GM19467 (cell line): ENCODE results near the gene RAD52.

Experiments used
- ATAC-seq: cut with Tn5 transposase; IDR thresholded peaks from one replicate; pipeline ENCODE4 v1.9.1; 2021; ENCODE audit warnings: mild to moderate bottlenecking, moderate library complexity; ENCODE audit not compliant: unreplicated experiment

Gene RAD52

DNA sequence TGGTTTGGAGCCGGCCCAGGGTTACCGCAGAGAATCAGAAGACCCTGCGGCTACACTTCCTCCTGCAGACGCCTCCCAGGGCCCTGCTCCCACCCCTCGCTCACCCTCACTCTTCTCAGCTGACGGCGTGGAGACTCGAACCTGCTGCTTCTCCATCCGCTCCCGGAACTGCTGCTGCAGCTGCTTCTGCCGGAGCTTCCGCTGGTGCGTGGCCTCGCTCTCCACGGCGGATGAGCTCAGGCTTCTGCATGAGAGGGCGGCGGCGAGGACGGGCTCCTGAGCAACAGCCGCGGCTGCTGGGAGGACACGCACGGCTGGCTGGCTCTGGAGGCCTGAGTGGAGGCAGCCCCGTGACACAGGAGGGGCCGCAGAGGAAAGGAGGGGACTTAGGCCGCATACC lies 33.3 kb downstream of the RAD52 start:
- ATAC-seq = no peak

DNA sequence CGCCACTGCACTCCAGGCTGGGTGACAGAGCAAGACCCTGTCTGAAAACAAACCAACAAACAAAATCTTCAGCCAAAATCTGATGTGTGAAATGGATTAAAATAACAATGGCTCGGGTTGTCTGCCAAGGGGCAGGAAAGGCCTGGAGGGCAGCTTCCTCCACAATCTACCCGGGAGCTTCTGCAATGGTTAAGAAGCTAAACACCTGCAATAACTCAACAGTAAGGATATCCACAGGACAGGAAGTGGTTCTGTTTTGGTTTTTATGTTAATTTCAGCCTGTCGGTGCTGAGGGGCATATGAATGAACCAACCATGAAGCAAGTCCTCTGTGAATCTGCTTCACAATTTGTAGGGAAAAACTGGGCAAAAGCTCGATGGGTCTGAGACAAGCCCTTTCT lies 34.4 kb downstream of the RAD52 start:
- ATAC-seq = no peak

DNA sequence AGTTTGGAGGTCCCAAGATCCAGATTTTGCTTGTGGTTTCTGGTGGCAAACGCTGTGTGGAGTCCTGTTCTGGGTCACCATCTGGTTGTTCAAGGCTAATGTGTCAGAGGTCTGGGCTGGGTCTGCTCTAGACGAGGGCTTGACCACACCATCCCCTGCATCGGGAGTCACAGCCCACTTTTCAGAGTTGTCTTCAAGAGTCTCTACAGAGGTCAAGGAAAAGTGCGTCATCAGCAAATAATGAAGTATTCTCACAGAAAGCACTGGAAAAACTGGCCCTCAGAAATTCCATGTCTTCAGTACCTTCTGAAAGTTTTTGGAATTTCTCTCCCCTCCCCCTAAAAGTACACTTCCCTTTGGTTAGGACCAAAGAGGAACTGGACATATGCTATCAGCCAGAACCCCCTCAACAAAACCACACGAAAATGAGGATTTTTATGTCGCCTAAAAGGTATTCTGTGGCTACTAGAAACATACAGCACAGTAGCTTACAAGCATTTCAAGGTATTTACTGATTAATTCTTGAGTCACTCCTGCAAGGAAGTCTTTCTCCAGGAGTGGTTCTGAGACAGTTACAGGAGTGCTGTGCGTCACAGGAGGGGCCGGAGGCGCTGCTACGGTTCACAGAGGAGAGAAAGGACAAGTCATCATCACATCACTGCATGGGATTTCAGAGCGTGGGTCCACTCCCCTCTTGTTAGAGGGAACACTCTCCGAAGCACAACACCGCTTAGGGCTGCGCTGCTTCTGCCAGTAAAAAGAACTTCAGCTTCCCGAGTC lies 35.4 kb downstream of the RAD52 start:
- ATAC-seq = no peak

DNA sequence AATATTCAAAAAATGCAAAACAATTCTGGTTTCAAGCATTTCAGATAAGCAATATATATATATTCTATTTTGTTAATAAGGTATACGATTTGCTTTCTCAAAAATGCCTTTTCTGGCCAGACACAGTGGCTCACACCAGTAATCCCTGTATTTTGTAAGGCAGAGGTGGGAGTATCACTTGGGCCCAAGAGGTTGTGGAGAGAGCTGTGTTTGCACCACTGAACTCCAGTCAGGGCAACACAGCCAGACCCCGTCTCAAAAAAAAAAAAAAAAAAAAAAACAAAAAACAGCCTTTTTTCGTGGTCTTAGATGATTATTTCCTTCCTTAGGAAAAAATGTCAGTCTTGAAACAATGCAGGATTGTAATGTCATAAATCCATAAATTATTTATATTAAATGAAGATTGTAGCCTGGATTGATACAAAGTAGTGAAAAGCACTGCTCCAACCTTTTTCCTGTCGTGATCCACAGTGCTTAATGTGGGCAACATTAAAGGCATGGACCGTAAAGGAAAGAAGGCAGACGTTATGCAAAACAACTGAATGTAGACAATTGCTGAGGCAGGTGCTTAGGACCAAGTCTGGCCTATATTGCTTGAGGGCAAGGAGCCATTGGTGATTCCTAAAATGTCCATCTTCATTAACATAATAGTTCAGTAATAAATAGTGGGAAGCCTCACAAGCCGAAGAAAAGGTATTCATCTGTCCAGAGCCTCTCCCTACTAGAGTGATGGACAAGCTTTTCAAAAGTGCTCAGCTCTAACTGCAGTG lies 36.8 kb downstream of the RAD52 start:
- ATAC-seq = no peak

DNA sequence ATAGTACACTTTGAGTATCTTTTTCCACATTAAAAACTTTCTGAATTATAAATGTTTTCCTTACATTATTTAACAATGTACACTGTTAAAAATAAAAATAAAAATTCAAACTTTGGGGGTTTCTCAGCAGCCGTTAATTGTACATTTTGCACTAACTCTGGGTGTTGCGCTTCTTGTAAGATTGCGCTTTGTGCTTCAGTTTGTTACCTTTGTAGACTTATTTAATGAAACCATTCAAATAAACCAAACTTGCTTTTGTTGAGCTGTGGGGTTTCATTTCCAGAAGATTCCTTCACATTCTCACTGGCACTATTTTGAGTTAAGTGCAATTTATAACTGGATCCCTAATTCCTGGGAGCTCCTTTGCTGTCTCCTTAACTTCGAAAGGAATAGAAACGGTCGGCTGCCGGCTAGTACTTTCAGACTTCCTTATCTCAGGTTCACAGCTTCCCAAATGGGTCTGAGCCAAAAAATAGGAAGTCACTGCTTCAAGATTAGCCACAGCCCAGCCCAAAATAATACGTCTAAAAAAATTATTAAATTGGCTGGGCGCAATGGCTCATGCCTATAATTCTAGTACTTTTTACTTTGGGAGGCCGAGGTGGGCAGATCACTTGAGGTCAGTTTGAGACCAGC lies 38.2 kb downstream of the RAD52 start:
- ATAC-seq = no peak

DNA sequence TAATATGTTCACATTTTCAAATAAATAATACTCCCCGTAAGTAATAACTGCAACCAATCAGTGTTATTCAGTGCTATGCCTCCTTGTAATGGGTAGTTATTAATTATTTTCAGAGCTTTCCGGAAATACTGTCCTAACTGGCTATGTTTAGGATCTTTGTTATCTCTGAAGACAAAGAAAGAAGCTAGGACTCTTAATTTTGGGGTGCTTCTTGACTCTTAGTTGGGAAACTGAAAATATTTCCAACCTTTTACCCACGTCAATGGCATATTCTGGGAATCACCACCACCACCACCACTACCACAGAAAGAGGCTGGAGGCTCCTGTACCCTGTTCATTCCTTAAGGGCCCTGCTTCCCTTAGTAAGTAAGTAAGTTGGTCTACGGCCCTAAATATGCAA lies 39.1 kb downstream of the RAD52 start:
- ATAC-seq = no peak

DNA sequence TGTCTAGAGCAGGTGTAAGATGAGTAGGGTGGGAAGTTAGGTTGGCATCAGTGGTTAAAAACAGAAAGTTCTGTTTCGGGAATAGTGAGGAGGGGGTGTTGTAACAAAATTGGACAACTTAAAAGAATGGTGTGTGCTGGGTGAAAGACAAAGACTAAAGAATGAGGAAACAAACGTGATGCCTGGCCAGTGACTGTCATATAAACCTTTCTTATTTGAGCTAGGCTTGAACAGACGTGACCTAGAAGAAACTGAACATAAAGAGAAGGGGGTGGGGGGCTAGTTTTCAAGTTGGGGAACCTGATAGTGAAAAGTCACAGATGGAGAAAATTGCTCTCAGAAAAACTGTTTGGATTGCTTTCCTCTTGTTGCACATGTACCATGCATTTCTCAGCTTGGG lies 39.6 kb downstream of the RAD52 start:
- no peak for ATAC-seq

DNA sequence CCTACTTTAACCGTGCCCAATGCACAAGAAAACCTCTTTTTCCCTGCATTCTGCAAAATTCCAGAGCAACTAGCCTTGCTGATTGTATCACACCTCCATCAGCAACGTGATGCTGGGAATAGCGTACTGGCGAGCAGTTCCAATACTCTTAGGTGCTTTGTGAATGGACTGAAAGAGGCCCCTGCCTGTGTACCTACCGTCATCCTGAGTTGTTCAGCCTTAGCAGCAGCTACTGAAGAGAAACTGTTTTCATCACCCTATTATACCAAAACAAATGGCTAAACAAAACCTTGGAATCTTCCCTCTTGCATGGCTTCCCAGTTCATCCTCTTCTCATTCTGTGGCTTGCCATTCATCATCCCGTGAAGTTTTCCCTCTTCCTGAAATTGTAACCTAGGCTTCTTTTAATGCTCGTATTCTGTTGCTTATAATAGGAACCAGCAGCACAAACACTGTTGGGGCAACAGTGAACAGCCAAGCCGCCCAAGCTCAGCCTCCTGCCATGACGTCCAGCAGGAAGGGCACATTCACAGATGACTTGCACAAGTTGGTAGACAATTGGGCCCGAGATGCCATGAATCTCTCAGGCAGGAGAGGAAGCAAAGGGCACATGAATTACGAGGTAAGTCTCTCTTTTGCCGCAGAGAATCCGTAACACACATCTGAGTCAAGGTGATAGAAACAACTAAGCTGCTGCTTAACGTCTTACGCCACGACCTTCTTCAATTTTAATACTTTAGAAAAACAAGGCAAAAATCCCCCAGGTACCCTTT lies 41.9 kb downstream of the RAD52 start:
- ATAC-seq = no peak

DNA sequence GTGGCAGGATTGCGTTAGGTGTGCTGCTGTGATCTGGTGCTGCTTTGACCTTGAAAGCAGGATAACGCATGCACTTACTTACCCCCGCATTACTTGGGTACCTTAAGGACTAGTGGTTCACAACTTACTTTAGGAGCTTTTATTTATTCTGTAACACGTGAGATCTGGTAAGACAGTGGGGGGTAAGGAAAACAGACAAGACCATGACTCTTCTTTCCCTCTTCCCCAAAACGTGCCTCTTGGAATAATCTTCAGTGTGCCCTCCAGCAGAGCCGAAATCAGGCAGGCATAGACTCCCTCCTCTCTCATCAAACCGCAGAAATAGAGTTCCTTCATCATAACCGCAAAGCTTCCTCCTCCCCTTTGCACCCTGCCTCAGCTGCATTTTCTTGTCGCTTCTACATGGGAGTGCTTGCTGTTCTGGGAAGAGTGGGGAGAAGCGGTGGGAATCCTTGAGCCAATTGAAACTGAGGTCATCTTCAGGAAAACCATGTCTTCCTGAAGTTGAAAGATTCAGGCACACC lies 43.4 kb downstream of the RAD52 start:
- no peak for ATAC-seq

DNA sequence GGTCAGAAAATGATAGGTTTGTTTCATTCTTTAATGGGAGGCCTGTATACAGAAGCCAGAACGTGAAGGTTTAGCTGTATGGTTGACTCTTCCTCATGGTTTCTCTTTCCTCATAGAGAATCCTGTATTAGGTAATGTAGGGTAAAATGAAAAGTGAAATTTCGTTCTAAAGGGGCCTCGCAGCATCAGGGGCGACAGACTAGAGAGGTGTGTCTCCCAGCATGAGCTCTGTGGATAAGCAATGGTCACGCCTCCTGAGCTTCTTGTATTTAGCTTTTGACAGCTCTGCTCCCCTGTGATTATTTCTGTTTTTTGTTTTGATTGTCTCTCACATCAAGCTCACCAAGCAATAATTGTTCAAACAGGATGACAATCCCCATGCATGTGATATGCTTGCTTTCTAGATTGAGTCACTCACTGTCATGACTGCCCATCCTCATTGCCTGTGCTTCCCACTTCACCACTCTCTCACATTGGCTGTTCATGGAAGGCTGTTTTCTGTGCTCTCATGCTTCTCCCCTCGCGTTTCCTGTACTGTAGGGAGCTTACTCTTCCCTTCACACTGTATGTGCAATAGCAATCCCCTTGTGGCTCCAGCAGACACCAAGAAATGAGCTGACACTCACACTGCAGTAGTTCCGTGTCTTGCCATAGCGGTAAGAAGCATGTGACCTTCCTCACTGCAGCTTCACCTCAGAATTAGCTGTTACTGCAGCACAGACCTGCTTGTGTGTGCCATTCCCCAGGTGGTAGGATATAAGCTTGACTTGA lies 44.0 kb downstream of the RAD52 start:
- no peak for ATAC-seq

DNA sequence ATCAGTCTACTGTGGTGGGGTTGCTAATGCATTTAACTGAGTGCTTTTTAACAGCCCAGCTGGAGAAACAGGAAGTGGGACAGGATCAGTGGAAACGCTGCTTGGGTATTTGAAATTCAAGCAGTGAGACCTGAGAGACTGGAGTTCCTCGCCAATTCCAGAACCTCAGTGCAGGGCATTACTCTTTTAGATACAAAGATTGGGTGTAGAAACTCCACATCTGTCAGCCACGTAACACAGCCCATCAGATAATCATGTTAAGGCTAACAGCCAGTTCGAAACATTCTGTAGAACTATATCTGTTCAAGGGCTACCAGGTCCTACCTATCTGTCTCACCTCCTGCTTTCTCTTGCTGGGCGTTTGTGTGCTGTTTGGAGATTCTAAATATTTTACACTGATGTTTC lies 45.5 kb downstream of the RAD52 start:
- ATAC-seq = no peak

DNA sequence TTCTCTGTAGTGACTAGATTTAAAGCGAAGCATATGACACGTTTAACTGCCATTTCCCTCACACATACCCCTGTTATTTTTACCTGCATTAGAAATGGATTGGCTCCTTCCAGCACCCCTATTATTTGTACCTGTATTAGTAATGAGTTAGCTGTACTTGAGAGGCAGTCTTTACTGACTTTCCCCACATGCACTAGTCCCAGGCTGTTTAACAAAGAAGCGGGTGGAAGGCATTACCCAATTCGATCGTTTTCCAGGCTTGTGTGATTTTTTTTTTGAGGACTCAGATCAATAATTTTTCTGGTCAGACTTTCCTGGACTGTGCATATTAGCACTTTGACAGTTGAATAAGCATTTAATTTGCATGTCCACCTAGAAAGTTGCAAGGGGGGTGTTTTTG lies 46.4 kb downstream of the RAD52 start:
- no peak for ATAC-seq

DNA sequence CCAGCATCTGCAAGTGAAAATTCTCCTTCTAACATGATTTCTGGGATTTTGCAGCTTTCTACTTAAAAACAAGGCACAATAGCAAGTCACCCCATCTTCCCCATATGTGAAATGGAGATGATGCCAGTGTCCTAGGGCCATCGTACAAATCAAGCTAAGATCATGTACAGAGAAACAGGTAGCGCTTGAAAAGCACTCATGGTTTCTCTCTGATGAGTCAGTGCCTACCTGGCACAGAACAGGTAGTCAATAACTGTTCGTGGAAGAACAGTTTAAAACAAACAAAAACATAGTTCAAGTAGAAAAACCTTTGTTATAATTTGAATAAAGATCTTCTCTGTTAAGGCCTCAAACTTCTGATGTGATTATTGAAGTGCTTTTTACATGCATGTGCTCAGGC lies 46.9 kb downstream of the RAD52 start:
- ATAC-seq = no peak

DNA sequence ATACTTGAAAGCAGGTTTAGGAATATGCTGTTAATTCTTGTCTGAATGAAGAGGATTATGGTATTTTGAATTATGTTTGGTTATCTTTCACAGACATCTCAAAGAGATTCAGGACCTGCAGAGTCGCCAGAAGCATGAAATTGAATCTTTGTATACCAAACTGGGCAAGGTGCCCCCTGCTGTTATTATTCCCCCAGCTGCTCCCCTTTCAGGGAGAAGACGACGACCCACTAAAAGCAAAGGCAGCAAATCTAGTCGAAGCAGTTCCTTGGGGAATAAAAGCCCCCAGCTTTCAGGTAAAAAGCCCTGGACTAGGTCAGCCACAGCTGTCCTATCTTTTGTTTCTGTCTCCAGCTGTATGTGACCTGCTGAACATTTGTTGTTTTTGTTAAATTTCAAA lies 52.1 kb downstream of the RAD52 start:
- ATAC-seq = no peak

DNA sequence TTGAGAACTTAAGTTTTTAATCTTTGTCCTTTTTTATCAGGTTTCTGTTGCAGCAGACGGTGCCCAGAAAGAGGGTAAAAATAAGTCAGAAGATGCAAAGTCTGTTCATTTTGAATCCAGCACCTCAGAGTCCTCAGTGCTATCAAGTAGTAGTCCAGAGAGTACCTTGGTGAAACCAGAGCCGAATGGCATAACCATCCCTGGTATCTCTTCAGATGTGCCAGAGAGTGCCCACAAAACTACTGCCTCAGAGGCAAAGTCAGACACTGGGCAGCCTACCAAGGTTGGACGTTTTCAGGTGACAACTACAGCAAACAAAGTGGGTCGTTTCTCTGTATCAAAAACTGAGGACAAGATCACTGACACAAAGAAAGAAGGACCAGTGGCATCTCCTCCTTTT lies 53.5 kb downstream of the RAD52 start:
- no peak for ATAC-seq

DNA sequence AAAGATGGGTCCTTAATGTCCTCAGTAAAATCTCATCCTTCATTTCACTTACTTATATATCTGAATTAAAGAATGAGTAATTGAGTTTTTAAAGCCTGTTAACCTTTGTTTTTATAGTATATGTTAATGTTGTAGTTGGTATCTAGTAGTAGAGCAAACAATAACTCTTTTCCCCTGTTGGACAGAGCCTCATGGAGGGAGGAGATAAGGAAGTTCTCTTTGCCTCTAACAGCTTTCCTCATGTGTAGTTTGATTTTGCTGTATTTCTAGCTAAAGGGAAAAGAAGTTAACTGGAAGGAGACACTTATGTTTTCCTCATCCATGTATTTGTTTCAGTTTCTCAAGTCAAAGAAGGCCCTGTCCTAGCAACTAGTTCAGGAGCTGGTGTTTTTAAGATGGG lies 55.3 kb downstream of the RAD52 start:
- ATAC-seq = no peak

DNA sequence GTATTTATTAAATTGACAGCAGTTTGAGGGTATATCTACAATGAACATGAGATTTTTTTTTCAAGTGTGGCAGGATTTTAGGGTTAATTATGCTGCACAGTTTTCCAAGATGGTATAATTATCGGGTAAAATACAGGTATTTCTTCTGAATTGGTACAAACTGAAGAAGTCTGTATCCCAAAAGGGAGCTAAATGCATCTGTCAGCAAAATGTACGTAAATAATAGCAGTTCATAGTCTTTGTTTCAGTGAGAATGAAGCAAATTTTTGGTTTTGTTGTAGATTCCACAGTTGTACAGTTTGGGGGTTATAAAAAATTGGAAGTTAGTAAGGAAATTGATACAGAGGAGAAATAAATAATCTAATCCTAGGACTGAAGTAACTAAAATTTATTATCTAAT lies 63.3 kb downstream of the RAD52 start:
- no peak for ATAC-seq

DNA sequence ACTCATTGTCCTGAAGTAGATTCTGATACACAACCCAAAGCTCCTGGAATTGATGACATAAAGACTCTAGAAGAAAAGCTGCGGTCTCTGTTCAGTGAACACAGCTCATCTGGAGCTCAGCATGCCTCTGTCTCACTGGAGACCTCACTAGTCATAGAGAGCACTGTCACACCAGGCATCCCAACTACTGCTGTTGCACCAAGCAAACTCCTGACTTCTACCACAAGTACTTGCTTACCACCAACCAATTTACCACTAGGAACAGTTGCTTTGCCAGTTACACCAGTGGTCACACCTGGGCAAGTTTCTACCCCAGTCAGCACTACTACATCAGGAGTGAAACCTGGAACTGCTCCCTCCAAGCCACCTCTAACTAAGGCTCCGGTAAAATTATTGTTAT lies 63.8 kb downstream of the RAD52 start:
- ATAC-seq = no peak

DNA sequence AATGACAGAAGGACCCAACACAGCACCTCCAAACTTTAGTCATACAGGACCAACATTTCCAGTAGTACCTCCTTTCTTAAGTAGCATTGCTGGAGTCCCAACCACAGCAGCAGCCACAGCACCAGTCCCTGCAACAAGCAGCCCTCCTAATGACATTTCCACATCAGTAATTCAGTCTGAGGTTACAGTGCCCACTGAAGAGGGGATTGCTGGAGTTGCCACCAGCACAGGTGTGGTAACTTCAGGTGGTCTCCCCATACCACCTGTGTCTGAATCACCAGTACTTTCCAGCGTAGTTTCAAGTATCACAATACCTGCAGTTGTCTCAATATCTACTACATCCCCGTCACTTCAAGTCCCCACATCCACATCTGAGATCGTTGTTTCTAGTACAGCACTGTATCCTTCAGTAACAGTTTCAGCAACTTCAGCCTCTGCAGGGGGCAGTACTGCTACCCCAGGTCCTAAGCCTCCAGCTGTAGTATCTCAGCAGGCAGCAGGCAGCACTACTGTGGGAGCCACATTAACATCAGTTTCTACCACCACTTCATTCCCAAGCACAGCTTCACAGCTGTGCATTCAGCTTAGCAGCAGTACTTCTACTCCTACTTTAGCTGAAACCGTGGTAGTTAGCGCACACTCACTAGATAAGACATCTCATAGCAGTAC lies 64.6 kb downstream of the RAD52 start:
- no peak for ATAC-seq

DNA sequence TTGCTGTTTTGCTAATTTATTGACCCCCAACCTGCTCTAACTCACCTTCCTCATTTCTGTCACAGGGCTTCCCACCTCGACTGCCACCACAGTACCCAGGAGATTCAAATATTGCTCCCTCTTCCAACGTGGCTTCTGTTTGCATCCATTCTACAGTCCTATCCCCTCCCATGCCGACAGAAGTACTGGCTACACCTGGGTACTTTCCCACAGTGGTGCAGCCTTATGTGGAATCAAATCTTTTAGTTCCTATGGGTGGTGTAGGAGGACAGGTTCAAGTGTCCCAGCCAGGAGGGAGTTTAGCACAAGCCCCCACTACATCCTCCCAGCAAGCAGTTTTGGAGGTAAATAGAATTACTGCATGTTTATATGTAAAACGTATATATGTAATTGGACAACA lies 68.8 kb downstream of the RAD52 start:
- ATAC-seq = no peak
